PC-9 (cell line): ENCODE data around the gene EWSR1.

Source experiments
- CTCF ChIP-seq: fragments of 200-600 bp; sonication (generic); conservative IDR thresholded peaks from 2 replicates; pipeline ENCODE4 v1.6.1; 2017; ENCODE audit warnings: mixed run types, antibody characterized with exemption, mild to moderate bottlenecking, moderate library complexity
- EZH2 ChIP-seq: fragments of 200-600 bp; sonication (generic); IDR thresholded peaks from 2 replicates; pipeline ENCODE4 v1.8.0; 2017; ENCODE audit warnings: antibody characterized with exemption, low read depth

- TF ChIP-seq CTCF (no peak), EZH2 (no peak)
These were observed 23.1 kb downstream of the EWSR1 start for GRCh38 chr22:29291215-29291614.
